HG02678 (cell line): ENCODE measurements around the gene SLC51B.
"Not testable (repeated sequence)": the region's sequence is repeated elsewhere in the genome, so short reads cannot be mapped to it uniquely, and the experiment has no call there.

Source experiments
- ATAC-seq: cut with Tn5 transposase; IDR thresholded peaks from one replicate; pipeline ENCODE4 v1.9.1; 2021; ENCODE audit warnings: mild to moderate bottlenecking, moderate library complexity; ENCODE audit not compliant: unreplicated experiment

SLC51B gene

DNA sequence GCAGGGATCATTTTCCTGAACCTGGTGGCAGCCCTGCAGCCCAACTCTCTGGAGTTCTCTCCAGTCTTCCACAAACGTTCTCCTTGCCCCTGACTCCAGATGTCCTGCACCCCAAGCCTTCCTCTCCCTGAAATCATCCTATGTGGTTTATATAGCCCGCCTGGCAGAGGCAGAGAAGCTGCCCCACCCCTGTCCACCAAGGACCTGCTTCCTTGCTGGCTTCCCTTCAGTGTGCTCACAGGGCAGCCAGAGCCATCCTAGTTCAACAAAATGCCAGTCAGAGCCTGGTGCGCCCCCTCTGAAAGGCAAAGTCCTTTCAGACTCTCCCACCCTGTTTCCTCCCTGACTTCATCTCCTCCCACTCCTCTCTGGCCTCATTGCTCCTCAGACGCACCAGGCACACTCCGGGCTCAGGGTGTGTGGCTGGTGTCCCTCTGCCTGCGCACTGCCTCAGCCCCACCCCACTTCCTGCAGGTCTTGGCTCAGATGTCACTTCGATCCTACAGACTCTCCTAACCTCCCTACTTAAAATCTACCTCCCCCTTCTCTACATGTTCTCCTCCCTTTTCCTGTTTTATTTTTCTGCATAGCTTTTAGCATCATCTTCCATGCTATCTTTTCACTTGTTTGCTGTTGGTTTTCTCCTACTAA, 37.2 kb downstream of the SLC51B start:
- no peak for ATAC-seq

DNA sequence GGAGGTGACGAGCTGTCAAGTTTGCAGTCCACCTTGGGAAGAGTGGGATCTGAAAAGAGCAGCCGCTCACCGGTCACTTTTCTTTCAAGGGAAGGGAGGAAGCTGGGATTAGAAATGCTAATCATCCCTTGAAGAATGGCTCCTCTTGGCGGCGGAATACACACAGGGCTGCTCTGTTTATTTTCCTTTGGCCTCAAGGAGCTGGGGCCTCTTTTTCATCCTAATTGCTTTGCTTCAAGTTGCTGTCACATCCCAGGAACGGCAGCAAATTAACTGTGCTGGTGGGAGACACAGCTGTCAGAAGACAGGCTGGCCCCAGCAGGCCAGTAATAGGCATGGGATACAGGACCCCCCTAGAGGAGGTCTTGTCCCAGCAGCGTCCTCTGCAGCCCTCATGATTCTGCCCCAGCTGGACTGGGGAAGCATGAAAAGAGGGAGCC, 38.1 kb downstream of the SLC51B start:
- no peak for ATAC-seq

DNA sequence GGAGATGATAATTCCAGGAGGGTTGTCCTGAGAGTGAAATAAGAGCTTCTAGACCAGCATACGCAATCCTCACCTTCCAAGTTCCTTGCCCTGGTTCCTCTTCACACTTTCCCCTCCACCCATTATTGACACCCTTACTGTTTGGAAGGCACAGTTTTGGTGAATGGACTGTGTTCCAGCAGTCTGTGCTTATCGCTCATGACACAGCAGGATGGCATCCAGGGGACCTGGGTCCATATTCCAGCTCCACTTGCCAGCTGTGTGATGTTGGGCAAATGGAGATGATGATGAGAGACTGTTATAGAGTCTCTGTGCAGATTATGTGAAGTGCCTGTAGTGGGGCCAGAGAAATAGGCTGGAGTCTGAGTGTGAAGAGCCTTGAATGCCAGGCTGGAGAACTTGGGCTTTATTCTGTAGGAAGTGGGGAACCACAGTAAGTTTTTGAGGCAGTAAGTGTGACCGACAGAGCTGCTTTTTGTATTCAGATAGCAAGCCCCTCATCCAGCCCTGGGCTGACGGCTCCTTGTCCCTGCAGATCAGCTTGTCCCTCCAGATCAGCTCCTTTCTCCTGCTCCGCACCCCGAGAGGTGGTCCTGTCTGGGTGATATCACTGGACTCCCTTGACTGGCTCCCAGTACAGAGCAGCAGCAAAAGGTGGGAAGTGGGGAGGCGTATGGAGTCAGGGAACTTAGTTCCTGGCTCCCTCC, 39.5 kb downstream of the SLC51B start:
- no peak for ATAC-seq

DNA sequence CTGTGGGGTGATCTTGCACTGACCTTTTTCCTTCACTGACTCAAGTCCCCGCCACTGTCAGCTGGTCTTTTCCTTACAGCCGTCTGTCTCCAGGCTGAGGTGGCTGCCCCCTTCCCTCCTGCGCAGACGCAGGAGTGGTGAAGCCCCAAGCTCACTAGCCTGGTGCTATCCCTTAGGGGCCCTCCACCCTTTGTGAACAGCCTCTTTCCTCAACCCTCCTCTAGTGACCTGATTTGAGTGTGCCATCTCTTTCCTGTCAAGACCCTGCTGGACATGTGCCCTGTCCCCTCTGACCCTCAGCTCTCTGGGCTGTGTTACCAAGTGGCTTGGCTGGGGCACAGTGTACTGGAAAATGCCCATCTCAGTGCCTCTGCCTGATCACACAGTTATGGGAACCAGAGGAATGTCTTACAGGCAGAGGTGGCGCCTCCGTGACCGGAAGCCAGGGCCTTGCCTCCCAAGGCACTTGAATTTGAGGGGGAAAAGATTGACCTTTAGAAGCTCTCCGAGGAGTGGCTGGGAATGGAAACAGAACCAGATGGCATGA, 40.1 kb downstream of the SLC51B start:
- ATAC-seq, result no peak

DNA sequence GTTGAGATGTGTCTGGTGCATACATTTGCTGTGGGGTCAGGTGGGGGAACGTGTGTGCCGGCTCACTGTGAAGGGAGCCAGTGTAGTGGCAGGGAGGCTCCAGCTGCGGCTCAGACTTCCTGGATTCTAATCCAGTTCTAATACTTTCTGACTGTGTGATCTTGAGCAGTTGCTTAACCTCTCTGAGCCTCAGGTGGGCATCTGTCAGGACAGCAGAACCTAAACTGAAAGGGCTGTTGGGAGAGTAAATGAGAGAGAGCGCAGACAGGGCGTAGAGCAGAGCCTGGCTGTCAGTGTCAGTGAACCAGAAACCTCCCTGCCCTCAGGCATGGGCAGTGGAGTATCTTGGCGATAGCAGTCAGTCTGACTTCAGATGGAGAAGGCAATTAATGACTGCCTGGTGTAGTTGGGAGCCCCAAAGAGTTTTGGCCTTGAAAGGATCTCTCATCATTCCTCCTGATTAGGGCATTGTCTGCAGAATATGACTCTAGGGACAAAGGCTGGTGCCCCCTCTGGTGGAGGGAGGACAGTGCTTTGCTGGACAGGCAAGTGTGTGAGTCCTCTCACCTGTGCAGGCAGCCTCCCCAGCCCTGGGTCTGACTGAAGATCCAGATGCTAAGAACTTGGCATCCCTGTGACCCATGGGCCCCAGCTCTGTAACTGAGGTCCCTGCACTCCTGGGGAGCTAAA, 40.9 kb downstream of the SLC51B start:
- no peak for ATAC-seq

DNA sequence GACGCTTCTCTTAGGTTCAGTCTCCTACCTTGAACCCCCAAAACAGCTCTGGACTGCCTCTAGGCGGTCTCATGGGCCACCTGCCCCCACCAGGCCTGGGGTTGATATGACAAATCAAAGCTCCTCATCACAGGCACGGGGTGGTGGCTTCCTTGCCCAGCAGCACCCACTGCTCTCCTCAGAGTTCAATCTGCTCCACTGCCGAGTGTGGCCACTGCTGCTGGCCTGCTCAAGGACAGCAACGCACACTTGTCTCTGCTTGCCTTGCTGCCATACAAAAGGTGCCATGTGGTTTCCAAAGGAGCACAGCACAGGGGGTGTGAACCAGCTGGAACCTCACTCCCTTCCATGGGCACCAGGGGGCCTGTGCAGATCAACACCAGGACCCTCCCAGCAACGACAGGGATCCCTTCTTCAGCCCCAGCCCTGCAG, 41.5 kb downstream of the SLC51B start:
- no peak for ATAC-seq

DNA sequence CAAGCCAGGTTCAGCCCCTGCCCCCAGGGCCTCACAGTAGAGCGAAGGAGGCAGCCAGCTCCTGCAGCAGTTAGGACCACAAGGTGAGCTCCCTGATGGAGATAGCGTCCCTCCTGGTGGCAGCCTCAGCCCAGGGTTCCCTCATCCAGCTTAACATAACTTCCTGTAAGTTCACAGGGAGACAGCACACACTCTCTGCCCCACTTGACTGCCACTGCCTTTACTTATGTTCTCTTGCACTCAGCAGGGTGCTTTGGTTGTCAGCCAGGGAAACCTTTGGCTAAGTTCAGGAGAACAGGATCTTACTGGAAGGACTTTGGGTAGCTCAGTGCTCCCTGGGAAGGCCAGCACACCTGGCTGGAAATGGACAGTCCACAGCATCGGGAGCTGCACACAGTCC, 42.2 kb downstream of the SLC51B start:
- no peak for ATAC-seq

DNA sequence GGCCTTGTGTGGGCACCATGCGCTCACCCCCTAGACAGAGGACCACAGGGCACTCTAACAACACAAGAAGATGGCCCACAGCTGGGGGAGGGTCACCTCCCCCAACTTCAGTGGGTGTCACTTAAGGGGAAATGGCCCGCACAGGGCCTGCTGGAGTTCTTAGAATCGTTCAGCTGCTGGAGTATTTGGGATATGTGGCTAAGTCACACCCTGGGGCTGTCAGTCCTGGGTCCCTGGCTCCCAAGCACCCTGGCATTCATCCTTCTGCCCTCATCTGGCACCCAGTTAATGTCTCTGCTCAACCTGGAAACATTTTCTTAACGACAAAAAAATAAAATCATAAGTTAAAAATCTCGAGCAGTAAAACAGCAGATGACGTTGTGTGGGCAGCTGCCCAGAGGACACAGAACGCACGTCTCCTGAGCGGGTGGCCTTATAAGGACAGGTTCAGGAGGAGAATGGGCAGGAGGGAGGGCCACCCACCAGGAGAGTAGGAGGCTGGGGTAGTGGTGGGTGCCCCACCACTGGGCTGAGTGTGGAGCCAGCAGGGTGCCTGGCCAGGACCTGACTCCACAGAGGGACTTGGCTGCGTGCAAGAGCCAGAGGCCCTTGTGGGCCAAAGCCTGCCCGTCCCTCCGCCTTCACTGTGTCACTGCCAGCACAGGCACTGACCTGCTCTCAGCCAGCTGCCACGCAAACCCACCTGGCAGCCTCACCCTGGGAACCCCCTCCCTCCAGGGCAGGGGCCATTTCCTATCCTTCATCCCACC, 42.9 kb downstream of the SLC51B start:
- ATAC-seq, result no peak

DNA sequence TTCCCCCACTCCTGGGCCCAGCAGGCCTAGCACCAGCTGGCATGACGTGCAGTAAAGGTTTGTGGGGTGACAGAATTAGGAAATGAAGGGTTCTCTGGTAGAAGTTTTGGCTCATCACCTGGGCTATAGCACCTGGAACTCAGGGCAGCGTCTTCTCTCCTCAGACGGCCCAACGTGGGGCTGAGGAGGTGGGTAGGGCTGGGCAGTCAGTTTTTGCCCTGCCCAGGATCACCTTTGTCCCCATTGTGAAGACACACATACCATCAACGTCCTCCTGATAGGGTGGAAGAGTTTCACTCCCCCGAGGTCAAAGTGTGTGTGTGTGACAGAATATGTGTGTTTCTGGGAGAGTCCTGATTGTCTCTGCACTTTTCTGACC, 43.4 kb downstream of the SLC51B start:
- ATAC-seq, result no peak

DNA sequence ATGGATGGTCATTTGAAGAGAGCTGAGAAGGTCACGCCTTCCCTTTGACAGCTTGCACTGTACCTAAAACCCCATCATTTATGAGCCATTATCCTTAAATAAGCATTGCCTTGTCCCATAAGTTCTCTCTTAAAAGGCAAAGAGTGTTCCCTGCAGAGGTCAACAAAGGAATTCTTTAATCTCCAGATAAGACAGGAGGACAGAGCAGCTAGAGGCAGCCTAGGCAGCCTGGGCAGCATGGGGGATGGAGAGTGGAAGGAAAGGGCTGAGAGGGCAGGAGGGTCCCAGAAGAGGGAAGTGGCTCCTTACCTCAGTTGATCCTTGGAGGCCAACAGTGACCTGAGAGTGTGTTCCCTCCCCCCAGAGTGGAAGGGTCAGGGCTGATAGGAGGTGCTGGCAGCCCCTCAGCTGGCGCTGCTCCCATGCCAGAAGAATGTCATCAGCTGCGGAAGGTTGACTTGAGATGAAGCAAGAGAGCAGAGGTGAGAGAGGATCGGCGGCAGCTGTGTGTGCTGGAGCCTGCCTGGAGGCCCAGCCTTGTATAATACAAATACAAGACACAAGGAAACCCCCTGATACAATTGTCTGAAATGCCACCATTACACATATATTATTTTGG, 44.1 kb downstream of the SLC51B start:
- no peak for ATAC-seq

DNA sequence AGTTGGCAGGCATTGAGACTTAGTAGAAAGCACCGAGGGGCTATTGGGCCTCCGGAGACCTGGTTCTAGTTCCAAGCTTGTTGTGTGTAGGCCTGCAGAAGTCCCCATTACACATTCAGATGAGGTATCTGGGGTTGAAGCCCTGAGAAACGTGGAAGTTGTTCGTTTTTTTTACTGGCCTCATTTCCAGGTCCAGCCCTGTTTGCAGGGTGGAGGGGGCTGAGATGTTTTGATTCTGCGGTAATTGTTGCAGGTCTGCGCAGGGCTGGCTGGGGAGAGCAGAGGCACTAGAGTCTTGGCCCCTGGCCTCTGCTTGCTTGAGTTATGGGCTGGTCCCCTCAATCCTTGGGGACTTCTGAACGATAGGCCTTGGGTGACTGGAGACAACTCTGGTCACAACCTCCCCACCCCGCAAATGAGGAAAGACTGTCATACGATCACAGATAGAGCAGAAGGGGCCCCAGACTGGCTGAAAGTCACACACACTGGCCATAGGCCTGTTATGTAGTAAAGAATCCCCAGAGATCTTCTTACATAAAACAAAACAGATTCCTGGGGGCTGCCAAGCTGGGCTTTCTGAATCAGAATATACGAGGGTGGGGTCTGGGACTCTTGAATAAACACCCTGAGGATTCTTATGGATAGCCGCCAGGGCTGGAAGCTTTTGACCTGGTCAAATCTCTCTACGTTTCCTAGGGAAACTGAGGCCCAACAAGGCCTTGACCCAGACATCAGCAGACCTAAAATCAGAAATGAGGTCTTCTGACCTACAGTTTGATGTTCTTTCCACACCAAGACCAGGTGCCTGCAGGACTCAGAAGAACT, 47.0 kb downstream of the SLC51B start:
- ATAC-seq, result no peak

DNA sequence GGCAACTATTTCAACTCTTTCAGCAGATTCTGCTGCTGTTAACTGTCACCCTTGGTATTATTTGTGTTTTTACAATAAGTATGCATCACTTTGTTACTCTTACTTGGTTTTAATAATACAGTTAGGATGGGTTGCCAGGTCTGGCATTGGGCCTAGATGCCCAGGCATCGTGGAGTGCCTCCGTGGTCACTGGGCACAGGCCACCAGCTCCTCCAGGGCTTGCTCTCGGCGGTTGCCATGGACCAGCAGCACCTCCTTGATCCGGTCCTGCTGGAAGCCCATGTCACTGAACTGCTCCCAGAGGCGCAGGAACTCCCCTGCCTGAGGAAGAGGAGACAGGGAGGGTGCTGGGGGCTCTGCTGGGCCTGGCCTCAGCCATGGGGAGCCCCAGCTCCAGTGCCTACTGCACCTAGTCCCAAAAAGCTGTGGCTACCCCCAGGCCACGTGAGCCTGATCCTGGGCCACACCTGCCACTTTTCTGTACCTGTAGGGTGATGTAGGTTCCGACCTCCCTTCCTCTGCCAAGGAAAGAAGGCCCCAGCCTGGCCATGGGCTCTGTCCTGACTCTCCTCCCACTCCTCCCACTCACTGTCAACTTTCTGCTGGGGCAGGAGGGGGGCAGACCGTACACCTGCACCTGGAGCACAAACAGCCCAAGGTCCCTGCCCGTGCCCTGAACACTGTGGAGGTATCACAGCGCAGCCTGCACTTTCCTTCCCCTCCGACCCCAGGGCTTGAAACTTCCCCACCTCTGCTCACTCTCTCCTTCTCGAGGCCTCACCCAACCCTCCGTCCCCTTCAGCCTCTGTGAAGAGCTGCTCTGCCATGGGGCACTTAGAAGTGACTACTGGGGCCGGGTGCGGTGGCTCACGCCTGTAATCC, 48.0 kb downstream of the SLC51B start:
- ATAC-seq, result no peak

DNA sequence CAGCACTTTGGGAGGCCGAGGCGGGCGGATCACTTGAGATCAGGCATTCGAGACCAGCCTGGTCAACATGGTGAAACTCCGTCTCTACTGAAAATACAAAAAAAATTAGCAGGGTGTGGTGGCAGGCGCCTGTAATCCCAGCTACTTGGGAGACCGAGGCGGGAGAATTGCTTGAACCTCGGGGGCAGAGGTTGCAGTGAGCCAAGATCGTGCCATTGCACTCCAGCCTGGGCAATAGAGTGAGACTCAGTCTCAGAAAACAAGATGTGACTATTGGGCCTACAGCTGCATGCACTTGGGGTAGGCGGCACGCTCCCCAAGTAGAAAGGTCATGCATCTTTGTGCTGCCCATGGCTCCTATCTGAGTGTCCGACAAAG, 48.6 kb downstream of the SLC51B start:
- ATAC-seq, result not testable (repeated sequence)

DNA sequence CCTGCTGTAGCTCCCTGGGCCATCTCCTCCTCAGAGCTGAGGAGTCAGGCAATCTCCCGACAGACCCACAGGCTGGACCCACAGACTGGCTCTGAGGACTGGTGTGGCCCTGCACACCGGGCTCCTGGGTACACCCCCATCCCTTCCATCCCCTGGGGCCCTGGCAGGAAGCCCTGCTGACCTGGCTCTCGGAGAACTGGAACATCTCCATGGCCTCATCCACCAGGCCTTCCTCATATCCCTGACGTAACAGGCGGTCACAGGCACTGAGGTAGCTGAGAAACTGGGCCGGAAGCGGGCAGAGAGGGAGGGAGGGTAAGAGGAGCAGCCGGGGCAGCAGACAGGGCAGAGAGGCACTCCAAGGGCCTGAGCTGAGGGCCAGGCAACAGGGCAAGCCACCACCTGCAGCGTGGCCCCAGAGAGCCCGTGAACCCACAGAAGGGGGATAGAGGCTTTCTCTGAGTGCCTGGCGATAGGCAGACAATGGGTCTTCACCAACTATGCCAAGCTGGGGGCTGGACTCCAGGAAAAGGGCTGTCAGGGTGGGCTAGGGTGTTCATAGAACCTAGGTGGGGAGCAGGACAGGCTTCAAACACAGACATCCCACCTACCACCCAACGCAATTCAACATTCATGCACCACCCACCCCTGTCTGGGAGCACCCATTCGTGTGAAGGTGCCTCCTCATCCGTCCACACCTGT, 49.3 kb downstream of the SLC51B start:
- no peak for ATAC-seq

DNA sequence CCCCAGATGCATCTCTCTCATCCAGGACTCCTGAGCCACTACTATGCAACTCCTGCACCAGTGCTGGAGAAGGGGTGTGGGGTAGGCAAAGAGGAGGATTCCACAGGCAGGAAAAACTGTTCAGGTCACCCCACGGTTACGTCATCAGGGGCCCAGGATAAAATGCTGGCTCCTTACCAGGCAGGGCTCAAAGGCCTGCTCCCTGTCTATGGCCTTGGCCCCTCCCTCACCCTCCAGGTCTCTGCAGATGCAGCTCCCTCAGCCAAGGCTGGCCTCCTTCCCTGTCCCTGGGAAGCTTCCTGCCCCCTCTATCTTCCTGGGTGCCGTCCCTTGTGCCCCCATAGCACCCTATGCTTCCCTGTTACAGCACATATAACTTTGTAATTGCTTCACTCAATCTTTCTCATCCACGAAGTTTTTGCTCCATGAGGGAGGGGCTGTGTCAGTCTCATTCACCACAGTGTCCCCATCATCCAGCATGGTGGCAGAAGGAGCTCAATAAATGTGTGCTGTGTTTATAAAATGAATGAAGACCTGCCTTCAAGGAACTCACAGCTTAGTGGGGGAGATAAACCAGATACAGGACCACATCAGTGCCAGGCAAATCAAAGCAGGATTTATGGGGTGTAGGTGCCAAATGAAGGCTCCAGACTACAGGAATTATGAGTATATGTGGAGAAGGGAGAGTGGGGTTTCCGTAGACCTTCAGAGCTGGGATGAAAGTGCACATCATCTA, 50.0 kb downstream of the SLC51B start:
- no peak for ATAC-seq

DNA sequence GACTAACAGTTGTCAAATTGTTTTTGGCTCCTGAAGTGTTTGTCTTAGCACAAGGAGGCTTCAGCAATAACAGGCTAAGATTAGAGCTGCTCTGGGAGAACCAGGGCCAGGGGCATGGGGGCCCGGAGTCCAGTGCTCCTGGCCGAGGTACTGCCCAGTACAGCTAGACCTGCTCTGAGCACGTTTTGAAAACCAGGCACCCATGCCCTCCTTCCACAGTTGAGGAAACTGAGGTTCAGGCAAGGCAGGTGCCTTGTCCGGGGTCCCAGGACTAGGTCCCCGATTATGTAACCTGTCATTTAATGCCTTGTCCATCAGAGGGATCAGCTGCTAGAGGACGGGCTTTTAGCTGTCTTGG, 50.5 kb downstream of the SLC51B start:
- no peak for ATAC-seq

DNA sequence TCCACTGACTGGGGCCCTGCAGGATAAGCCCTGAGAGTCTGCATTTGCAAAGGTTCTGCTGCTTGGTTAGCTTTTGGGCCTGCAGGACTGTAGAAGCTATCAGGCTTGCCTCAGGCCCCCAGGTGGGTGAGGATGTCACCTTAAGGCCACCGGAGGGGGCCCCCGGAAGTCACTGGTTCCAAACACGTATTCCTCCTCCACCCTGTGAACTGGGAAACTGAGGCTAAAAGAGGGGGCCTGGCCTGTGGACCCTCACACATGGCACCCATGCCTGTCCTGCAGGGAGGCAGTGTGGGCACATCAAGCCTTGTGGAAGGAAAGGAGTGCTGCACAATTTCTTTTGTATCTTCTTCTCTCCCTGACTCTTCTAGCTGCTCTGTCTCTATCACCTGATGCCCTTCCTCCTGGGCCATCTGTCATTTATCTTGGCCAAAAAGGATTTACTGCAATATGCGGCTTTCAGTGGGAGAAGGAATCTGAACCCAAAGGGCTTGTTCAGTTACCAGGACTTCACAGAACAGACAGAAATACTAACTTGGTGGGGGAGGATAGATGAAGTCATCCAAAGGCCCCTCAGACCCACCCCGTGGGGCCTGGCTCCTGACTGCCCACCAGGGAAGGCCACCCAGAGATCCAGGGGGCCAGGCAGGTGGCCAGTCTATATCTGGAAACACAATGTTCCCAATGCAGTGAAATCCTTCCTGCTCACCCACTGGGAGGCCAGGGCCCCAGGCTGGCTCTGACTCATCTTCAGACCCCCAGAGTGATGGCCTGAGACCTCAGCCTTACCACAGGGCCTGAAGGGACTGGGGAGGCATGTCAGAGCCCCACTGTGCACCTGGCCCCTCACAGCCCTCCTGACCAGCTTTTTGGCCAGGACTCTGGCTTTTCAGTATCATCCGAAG, 51.5 kb downstream of the SLC51B start:
- ATAC-seq, result no peak
